ENCODE results near the gene CEP170B. TPM values are rescaled to one million over a fixed set of nuclear protein-coding genes. Genes with fewer than 3 reads are reported as not detected.
"Not testable (repeated sequence)": the region's sequence is repeated elsewhere in the genome, so short reads cannot be mapped to it uniquely, and the experiment has no call there.

CEP170B gene
- total RNA-seq, 1 donor from 2014 or later = 80.4 TPM

DNA sequence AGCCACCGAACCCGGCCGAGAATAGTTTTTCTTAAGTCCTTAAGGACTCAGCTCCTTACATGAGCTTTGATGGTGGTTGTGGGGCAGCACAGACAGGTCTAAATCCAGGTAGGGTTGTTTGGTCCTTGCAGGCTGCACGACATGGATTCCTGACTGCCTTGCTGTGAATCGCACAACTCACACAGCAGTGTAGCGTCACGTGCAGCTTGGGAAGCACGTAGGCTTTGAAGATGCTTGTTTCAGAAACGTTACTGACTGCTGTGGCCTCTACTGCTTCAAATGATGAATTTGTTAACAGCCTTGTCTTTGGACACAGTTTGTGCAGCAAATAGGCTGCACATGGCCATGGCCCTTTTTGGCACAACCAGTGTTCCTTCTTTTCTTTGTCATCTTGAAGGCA lies 34.3 kb upstream of the CEP170B start:
- Mint-ChIP-seq H3K27me3 (ENCODE audit: unreplicated experiment) (peaks cover 4% of the 10 kb centered on the region), H3K4me1 (ENCODE audit: low read depth, unreplicated experiment) (no peaks in the 10 kb centered on the region), H3K27ac (ENCODE audit: unreplicated experiment) (no peak overlapping the region), H3K9me3 (ENCODE audit: unreplicated experiment) (peaks cover 7% of the 10 kb centered on the region), H3K4me3 (ENCODE audit: unreplicated experiment) (no peak overlapping the region), H3K36me3 (ENCODE audit: unreplicated experiment) (no peaks in the 10 kb centered on the region)
- no peak for DNase-seq
- TF ChIP-seq CTCF (IDR thresholded peaks at IDR 0.05; ENCODE audit: partially characterized antibody, unreplicated experiment) = no peak

GRCh38 chr14:104836171-104836935 lies 28.7 kb upstream of the CEP170B start:
- not testable (repeated sequence) for H3K4me1 Mint-ChIP-seq (ENCODE audit: low read depth, unreplicated experiment)

DNA sequence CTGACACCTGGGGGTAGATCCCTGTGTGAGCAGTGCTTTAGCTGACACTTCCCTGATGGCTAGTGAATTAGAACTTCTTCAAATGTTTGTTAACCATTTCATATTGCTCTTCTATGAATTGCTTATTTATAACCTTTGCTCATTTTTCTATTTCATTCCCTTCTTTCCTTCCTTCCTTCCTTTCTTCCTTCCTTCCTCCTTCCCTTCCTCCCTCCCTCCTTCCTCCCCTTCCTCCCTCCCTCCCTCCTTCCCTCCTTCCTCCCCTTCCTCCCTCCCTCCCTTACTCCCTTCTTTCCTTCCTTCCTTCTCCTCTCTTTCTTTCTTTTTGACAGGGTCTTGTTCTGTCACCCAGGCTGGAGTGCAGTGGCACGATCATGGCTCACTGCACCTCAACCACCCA lies 23.3 kb upstream of the CEP170B start:
- H3K36me3 Mint-ChIP-seq (ENCODE audit: unreplicated experiment) = no peaks in the 10 kb centered on the region
- no peak for TF ChIP-seq CTCF (IDR thresholded peaks at IDR 0.05; ENCODE audit: partially characterized antibody, unreplicated experiment)
- H3K27me3 Mint-ChIP-seq (ENCODE audit: unreplicated experiment) = peaks cover 11% of the 10 kb centered on the region

More at GRCh38 chr14:104836171-104836935, 28.7 kb upstream of the CEP170B start:
- H3K27me3 Mint-ChIP-seq (ENCODE audit: unreplicated experiment); DNase-seq; H3K27ac Mint-ChIP-seq (ENCODE audit: unreplicated experiment); H3K36me3 Mint-ChIP-seq (ENCODE audit: unreplicated experiment); H3K9me3 Mint-ChIP-seq (ENCODE audit: unreplicated experiment); H3K4me3 Mint-ChIP-seq (ENCODE audit: unreplicated experiment): not testable (repeated sequence)

GRCh38 chr14:104843006-104843405 lies 22.1 kb upstream of the CEP170B start:
- H3K27me3 Mint-ChIP-seq (ENCODE audit: unreplicated experiment) = peaks cover 11% of the 10 kb centered on the region
- H3K36me3 Mint-ChIP-seq (ENCODE audit: unreplicated experiment) = no peaks in the 10 kb centered on the region
- no peak overlapping the region for H3K4me3 Mint-ChIP-seq (ENCODE audit: unreplicated experiment)
- no peak for TF ChIP-seq CTCF (IDR thresholded peaks at IDR 0.05; ENCODE audit: partially characterized antibody, unreplicated experiment)
- no peaks in the 10 kb centered on the region for H3K4me1 Mint-ChIP-seq (ENCODE audit: low read depth, unreplicated experiment)
- no peak for DNase-seq
- no peak overlapping the region for H3K27ac Mint-ChIP-seq (ENCODE audit: unreplicated experiment)
- peaks cover 2% of the 10 kb centered on the region for H3K9me3 Mint-ChIP-seq (ENCODE audit: unreplicated experiment)

More for the DNA sequence above, 23.3 kb upstream of the CEP170B start:
- no peak for DNase-seq
- Mint-ChIP-seq H3K27ac (ENCODE audit: unreplicated experiment) (no peak overlapping the region), H3K9me3 (ENCODE audit: unreplicated experiment) (peaks cover 2% of the 10 kb centered on the region), H3K4me3 (ENCODE audit: unreplicated experiment) (no peak overlapping the region), H3K4me1 (ENCODE audit: low read depth, unreplicated experiment) (no peaks in the 10 kb centered on the region)

DNA sequence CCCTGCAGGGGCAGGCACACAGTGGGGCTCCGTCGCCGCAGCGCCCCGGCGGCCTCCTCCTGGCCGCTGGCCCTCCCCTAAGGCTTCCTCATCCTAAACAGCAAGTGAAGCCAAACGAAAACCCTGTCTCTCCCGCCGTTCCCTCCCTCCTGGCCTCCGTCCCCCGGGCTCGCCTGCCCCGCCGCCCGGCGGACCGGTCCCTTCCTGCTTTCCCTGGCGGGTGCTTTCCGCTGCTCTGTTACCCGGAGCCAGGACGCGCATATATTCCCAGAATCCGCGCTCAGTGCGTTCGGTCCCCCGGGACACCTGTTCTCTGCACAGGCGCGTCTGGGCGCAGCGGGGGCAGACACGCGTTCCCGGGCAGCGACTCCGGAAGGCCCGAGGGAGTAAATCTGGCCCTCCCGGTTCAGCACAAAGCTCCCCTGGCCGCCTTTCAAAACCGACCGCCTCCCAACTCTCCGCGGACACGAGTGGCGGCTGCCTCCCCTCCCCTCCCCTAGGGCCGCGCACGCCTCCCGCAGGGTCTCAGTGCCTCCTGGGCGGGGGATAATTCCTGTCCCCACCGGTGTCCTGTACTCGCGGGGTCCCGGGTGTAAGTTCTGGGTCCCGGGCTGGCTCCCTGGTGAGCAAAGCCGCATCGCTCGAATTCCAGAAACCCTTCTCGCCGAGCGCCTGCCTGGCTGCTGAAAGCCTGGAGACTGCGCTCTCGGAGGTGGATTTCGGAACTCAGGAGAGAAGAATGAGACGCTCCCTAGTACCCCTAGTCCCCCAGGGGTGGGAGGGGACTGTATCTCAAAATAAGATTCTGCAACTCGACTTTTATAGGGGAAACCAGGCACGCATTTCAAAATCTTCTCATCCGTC lies 21.4 kb upstream of the CEP170B start:
- Mint-ChIP-seq H3K27me3 (ENCODE audit: unreplicated experiment) (peaks cover 9% of the 10 kb centered on the region), H3K4me1 (ENCODE audit: low read depth, unreplicated experiment) (no peaks in the 10 kb centered on the region), H3K36me3 (ENCODE audit: unreplicated experiment) (no peaks in the 10 kb centered on the region), H3K9me3 (ENCODE audit: unreplicated experiment) (peaks cover 2% of the 10 kb centered on the region), H3K27ac (ENCODE audit: unreplicated experiment) (no peak overlapping the region), H3K4me3 (ENCODE audit: unreplicated experiment) (peak overlapping the region; percentile 79)
- DNase-seq = no peak
- TF ChIP-seq CTCF (IDR thresholded peaks at IDR 0.05; ENCODE audit: partially characterized antibody, unreplicated experiment) = no peak

All from glutamatergic neuron (in vitro differentiated cells).